PC-9 (cell line): Measurements from ENCODE around the gene NPW. TPM values are rescaled to one million over a fixed set of nuclear protein-coding genes. Genes with fewer than 3 reads are reported as not detected.

Experiments used
- BruUV-seq: library from RNA; stranded (reverse); fragments of 400-500 nt; replicated peaks from 2 replicates; lab custom pipeline; 2021; lab: Mats Ljungman, UMichigan
- CTCF ChIA-PET: fragments of 300-600 bp; sonication (Branson Sonifier 250); formaldehyde crosslinking; loops from one replicate; lab custom pipeline; 2022; ENCODE audit warnings: antibody characterized with exemption; lab: Charles Lee
- POLR2A ChIA-PET: fragments of 300-600 bp; sonication (Branson Sonifier 250); formaldehyde crosslinking; loops from one replicate; lab custom pipeline; 2022; ENCODE audit warnings: antibody characterized with exemption; ENCODE audit not compliant: unreplicated experiment; lab: Charles Lee
- DNase-seq, 2 experiments: peaks; one replicate each; pipeline versions ENCODE4 v3.0.0 to v3.0.0-alpha.2; 2015 to 2022; ENCODE audit warnings: mixed read lengths in 1 of 2
- H2AFZ ChIP-seq: fragments of 200-600 bp; sonication (generic); 2 replicates; pipeline ENCODE4 v1.8.1; 2017; ENCODE audit warnings: antibody characterized with exemption
- H3F3A ChIP-seq: fragments of 200-600 bp; sonication (generic); 2 replicates; pipeline ENCODE4 v1.8.1; 2017; ENCODE audit warnings: antibody characterized with exemption, mild to moderate bottlenecking, low read depth; ENCODE audit not compliant: insufficient read depth
- H3K27ac ChIP-seq: fragments of 200-600 bp; sonication (generic); 2 replicates; pipeline ENCODE4 v1.6.1; 2016; ENCODE audit warnings: mixed run types
- H3K27me3 ChIP-seq: fragments of 200-600 bp; sonication (generic); 2 replicates; pipeline ENCODE4 v1.6.1; 2016; ENCODE audit warnings: low read depth, mixed run types; ENCODE audit not compliant: insufficient read depth
- H3K36me3 ChIP-seq: fragments of 200-600 bp; sonication (generic); 2 replicates; pipeline ENCODE4 v1.6.1; 2016; ENCODE audit warnings: low read depth, mixed run types
- H3K4me1 ChIP-seq: fragments of 200-600 bp; sonication (generic); replicated peaks from 2 replicates; pipeline ENCODE4 v1.6.1; 2016; ENCODE audit warnings: mixed run types; ENCODE audit not compliant: insufficient read depth
- H3K4me2 ChIP-seq: fragments of 200-600 bp; sonication (generic); 2 replicates; pipeline ENCODE4 v1.6.1; 2017; ENCODE audit warnings: mixed run types
- H3K4me3 ChIP-seq: fragments of 200-600 bp; sonication (generic); 2 replicates; pipeline ENCODE4 v1.6.1; 2016; ENCODE audit warnings: mixed run types
- H3K79me2 ChIP-seq: fragments of 200-600 bp; sonication (generic); 2 replicates; pipeline ENCODE4 v1.6.1; 2017; ENCODE audit warnings: low read depth, mixed run types
- H3K9me2 ChIP-seq: fragments of 200-600 bp; sonication (generic); 2 replicates; pipeline ENCODE4 v1.8.1; 2017; ENCODE audit warnings: mild to moderate bottlenecking; ENCODE audit not compliant: insufficient read depth
- H3K9me3 ChIP-seq: fragments of 200-600 bp; sonication (generic); 2 replicates; pipeline ENCODE4 v1.8.1; 2016; ENCODE audit warnings: low read depth; ENCODE audit not compliant: insufficient read depth
- H4K20me1 ChIP-seq: fragments of 200-600 bp; sonication (generic); 2 replicates; pipeline ENCODE4 v1.8.1; 2017; ENCODE audit not compliant: insufficient read depth
- EZH2 ChIP-seq: fragments of 200-600 bp; sonication (generic); IDR thresholded peaks from 2 replicates; pipeline ENCODE4 v1.8.0; 2017; ENCODE audit warnings: antibody characterized with exemption, low read depth
- intact Hi-C: fragments of 100-400 bp; cut with micrococcal nuclease; formaldehyde crosslinking; loops from one replicate; pipeline ENCODE4 v1.10.0; 2022; ENCODE audit not compliant: unreplicated experiment
- total RNA-seq: library from RNA; stranded (reverse); gene quantifications from 2 replicates; pipeline ENCODE4 v1.2.3, GENCODE V29; 2021
- TF ChIP-seq, protein P1 (sequence below): fragments of 200-600 bp; sonication (generic); conservative IDR thresholded peaks from 2 replicates; pipeline ENCODE4 v1.6.1; 2017; ENCODE audit warnings: mixed run types, antibody characterized with exemption, mild to moderate bottlenecking, moderate library complexity

NPW gene
- total RNA-seq, 1 experiment from 2014 or later = 4.0 TPM

DNA sequence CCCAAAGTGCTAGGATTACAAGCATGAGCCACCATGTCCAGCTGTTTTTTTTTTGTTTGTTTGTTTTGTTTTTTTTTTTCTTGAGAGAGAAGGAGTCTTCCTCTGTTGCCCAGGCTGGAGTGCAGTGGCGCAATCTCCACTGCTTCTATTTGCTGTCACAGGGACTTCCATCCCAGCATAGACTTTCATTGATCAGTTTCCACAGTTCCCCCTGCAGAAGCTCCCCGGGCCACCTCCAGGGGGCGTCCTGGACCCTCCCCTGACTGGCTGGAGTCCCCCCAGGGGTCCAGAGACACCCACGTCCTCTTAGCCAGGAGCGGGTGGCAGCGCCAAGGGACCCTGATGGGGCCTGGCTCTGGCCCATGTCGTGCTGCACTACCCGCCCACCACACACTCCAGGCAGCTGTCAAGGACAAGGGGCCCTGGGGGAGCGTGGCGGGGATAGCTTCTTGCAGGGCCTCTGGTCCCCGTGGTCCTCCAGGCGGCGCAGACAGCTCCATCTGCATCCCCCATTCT lies 3.1 kb upstream of the NPW start:
- H3K27ac ChIP-seq = 0 out of 2 replicates have a peak overlapping the region, but pooled peaks have one; percentile 86

DNA sequence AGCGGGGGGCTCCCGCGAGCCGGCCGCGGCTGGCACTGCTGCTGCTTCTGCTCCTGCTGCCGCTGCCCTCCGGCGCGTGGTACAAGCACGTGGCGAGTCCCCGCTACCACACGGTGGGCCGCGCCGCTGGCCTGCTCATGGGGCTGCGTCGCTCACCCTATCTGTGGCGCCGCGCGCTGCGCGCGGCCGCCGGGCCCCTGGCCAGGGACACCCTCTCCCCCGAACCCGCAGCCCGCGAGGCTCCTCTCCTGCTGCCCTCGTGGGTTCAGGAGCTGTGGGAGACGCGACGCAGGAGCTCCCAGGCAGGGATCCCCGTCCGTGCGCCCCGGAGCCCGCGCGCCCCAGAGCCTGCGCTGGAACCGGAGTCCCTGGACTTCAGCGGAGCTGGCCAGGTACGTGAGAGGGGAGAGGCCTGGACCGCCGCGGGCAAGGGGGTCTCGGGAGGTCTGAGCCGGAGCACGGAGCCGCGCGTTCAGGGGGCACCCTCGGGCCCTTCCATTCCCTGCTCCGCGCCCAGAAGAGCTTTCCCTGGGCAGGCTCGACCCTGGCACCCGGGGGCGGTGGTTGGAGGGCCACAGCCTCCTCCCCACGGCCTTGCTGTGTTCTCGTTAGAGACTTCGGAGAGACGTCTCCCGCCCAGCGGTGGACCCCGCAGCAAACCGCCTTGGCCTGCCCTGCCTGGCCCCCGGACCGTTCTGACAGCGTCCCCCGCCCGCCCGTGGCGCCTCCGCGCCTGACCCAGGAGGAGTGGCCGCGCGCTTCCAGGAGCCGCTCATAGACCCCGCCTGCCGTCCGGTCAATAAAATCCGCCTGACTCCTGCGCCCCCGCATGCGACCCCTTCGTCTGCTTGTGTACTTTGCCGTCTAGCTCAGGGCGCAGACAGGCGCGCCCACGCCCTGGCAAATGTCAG lies 591 bp downstream of the NPW start:
- Histone ChIP-seq H3K4me1 (peaks cover 18% of the 10 kb centered on the region), H3K9me3 (no peaks in the 10 kb centered on the region), H3K4me3 (no peak overlapping the region), H3K4me2 (no peak overlapping the region), H3K27ac (no peak overlapping the region), H3K79me2 (no peaks in the 10 kb centered on the region), H3F3A (peaks cover 9% of the 10 kb centered on the region), H3K9me2 (no peaks in the 10 kb centered on the region), H4K20me1 (no peaks in the 10 kb centered on the region), H3K27me3 (no peaks in the 10 kb centered on the region), H3K36me3 (no peaks in the 10 kb centered on the region), H2AFZ (no peak overlapping the region)
- BruUV-seq = no TSS peak
- ChIA-PET POLR2A (no interaction called here), CTCF (no interaction called here)
- intact Hi-C loops = no loop called here
- DNase-seq = no peak
- TF ChIP-seq, protein P1, sequence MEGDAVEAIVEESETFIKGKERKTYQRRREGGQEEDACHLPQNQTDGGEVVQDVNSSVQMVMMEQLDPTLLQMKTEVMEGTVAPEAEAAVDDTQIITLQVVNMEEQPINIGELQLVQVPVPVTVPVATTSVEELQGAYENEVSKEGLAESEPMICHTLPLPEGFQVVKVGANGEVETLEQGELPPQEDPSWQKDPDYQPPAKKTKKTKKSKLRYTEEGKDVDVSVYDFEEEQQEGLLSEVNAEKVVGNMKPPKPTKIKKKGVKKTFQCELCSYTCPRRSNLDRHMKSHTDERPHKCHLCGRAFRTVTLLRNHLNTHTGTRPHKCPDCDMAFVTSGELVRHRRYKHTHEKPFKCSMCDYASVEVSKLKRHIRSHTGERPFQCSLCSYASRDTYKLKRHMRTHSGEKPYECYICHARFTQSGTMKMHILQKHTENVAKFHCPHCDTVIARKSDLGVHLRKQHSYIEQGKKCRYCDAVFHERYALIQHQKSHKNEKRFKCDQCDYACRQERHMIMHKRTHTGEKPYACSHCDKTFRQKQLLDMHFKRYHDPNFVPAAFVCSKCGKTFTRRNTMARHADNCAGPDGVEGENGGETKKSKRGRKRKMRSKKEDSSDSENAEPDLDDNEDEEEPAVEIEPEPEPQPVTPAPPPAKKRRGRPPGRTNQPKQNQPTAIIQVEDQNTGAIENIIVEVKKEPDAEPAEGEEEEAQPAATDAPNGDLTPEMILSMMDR = no peak
- no peak for TF ChIP-seq EZH2

More for the DNA sequence above, 3.1 kb upstream of the NPW start:
- Histone ChIP-seq H3K27me3 (no peaks in the 10 kb centered on the region), H3K4me3 (no peak overlapping the region), H3K36me3 (no peaks in the 10 kb centered on the region), H3F3A (peaks cover 16% of the 10 kb centered on the region), H2AFZ (no peak overlapping the region), H3K4me1 (peaks cover 21% of the 10 kb centered on the region), H3K4me2 (no peak overlapping the region; the same call in 1 of the 2 replicates), H3K79me2 (no peaks in the 10 kb centered on the region), H4K20me1 (no peaks in the 10 kb centered on the region), H3K9me3 (no peaks in the 10 kb centered on the region), H3K9me2 (no peaks in the 10 kb centered on the region)
- ChIA-PET POLR2A (no interaction called here), CTCF (interaction anchor here (0.7 to 0.9 kb wide), 2 partner anchors 9 to 66 kb away, joined by 5 read pairs; no protein-coding TSS in a partner anchor)
- intact Hi-C loops = no loop called here
- no peak for DNase-seq
- BruUV-seq = no TSS peak
- no peak for TF ChIP-seq EZH2
- TF ChIP-seq, protein P1 = peak; percentile 60; the same call in 1 of the 2 replicates

DNA sequence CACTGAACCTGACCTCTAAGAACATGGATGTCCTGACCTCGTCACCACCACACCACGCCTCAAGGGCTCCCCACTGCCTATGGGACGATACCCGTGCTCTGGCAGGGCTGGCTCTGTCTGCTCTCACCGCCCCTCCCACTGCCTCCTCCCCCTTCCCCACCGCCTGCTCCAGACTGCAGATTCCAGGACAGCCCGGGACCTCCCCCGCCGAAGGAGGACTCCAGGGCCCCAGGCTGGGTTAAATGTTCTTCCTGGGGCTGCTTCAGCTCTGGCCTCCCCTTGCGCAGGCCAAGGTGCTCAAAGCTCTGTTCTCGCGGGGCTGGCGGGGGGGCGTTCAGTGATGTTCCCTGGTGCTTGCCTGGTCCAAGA lies 3.1 kb downstream of the NPW start:
- H2AFZ ChIP-seq = no peak overlapping the region
- CTCF ChIA-PET = interaction anchor here (0.5 to 1.4 kb wide), 14 partner anchors 9 to 472 kb away, joined by 3 to 15 read pairs (median 5); partner anchors contain the start of genes NTHL1 and TSC2
- H3K4me1 ChIP-seq = peaks cover 14% of the 10 kb centered on the region
- peaks cover 4% of the 10 kb centered on the region; the same call in 1 of the 2 replicates for H3F3A ChIP-seq
- peak overlapping the region; percentile 85 for H3K4me2 ChIP-seq
- H3K9me3 ChIP-seq = no peaks in the 10 kb centered on the region
- no TSS peak for BruUV-seq
- H3K79me2 ChIP-seq = 0 out of 2 replicates have a peak, but pooled peaks cover 3% of the 10 kb centered on the region
- H3K4me3 ChIP-seq = peak overlapping the region; percentile 45; the same call in 1 of the 2 replicates
- peak in 1 of 2 experiments; percentile 67 for DNase-seq
- TF ChIP-seq, protein P1 = no peak
- TF ChIP-seq EZH2 = no peak
- peaks cover 4% of the 10 kb centered on the region; the same call in 1 of the 2 replicates for H4K20me1 ChIP-seq
- POLR2A ChIA-PET = interaction anchor here (0.6 to 1.0 kb wide), 4 partner anchors 25 to 125 kb away, joined by 3 to 12 read pairs (median 4); partner anchors contain the start of gene TSC2
- no peaks in the 10 kb centered on the region for H3K36me3 ChIP-seq
- intact Hi-C loops = loop anchor here (1.0 to 2.0 kb wide), 5 partner anchors 21 to 126 kb away; partner anchors contain the start of gene RAB26
- no peaks in the 10 kb centered on the region for H3K27me3 ChIP-seq
- H3K27ac ChIP-seq = no peak overlapping the region
- H3K9me2 ChIP-seq = no peaks in the 10 kb centered on the region
